Stimulated activated CD8-positive, alpha-beta memory T cell treated with anti-CD3 and anti-CD28 coated beads, Interleukin-12 subunit alpha, Interleukin-12 subunit beta, amount 100 ng/mL, for 24 hours (primary cell): ENCODE results near the gene METAP1D.
A peak's percentile ranks its signal among the peaks of the same experiment; 100 is the strongest.
"Not testable (repeated sequence)": the region's sequence is repeated elsewhere in the genome, so short reads cannot be mapped to it uniquely, and the experiment has no call there.

Experiments used
- DNase-seq: peaks from one replicate; pipeline ENCODE4 v3.0.0-alpha.2; 2020; ENCODE audit errors: extremely low read depth

Gene METAP1D

DNA sequence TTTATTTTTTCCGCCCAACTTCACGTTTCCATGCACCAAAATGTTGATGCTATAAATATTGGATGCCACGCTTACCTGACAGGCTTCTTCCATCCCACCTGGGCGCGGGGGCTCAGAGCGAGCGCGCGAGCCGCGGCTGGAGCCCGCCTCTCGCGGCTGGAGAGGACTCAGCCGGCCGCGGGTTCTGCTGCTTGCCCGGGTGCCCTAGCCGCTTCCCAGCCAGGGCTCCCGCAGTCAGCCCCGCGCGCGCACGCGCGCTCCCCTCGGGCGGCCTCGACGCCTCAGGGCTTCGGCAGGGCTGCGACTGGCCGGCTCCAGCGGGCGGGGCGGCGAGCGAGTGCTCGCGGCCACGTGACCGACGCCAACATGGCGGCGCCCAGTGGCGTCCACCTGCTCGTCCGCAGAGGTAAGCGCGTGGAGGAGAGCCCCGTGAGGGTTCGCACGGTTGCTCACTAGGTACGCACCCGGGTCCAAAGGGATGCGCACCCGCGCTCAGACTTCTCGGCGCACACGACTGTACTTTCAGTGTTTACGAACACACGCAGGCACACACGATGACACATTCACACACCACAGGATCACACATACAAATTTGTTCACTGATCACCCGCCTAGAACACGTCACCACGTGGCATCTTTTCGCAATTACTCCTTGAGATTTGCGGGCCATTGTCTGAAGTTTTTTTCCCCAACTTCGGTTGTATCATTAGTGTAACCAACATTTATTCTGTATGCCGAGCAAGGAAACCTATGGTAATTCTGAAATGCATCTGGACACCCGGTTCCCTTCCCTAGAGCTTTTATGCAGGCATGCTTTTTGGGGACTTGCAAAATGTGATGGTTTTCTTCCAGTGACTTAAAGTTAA, at the start of gene METAP1D:
METAP1D (plus strand) TSS at position 350 of the 866 bp plus-strand sequence; CDS start at position 367, 17 bp downstream.
- peak; percentile 78 for DNase-seq

DNA sequence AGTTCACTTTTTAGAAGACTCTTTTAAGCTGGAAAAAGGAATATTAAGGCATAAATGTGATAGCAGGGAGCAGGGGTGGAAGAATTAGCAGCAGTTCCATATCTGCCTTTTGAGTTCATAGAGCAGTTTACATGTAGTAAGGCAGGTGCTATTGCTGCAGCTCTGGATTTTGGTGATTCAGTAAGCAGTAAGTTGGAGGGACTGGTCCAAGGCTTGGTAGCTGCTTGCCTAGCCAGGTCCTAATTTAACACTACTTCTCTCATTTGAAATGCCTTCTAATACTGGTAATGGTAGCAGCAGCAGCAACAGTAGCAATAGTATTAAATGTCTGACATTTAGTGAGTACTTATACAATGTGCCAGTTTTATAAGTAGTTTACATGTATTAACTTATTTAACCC, 47.5 kb upstream of the METAP1D start:
- DNase-seq, result no peak

DNA sequence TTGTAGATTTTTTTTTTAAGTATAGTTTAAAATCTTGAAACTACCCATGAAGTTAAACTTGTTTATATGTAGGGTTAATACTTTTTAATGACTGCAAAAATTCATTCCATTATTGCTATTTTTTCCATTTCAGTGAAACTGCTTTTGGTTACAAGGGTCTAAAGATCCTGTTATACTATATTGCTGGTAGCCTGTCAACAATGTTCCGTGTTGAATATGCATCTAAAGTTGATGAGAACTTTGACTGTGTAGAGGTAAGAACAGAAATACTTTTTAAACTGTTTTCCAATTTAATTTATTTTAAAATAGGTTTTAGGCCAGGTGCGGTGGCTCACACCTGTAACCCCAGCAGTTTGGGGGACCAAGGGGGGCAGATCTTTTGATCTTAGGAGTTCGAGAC, 47.0 kb upstream of the METAP1D start:
- DNase-seq, result no peak

DNA sequence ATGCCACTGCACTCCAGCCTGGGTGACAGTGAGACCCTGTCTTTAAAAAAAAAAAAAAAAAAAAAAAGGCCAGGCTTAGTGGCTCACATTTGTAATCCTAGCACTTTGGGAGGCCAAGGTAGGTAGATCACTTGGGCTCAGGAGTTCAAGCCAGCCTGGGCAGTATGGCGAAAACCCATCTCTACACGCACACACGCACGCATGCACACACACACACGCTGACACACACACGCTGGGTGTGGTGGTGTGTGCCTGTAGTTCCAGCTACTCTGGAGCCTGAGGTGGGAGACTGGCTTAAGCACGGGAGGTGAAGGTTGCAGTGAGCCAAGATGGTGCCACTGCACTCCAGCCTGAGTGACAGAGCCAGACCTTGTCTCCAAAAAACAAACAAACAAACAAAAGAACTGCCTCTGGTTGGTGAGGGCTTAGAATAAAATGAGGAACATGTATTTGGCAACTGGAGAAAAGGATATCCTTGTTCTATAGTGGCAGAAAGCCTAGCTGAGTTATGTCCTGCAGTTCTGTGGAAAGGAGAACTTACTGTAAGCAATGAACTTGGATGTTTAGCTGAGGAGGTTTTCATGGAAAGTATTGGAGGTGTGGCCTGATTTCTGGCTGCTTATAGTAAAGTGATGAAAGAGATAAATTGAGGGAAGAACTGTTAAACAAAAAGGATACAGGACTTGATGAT, 43.5 kb upstream of the METAP1D start:
- no peak for DNase-seq

DNA sequence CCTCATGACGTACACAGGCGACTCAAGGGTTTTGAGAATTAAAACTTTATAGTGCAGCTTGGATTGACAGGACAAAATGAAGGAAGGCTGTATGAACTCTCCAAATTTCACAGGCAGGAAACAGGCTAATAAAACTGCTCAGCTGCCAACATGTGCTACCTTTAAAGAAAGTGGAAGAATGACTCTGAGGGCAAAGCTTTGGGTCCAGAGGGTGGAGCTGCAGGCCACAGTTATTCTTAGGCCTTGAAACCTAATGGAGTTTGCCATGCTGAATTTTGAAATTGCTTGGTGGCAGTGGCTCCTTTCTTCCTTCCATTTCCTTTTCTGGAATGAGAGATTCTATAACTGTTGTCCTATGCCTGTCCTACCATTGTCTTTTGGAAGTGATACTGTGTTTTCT, 42.7 kb upstream of the METAP1D start:
- no peak for DNase-seq

DNA sequence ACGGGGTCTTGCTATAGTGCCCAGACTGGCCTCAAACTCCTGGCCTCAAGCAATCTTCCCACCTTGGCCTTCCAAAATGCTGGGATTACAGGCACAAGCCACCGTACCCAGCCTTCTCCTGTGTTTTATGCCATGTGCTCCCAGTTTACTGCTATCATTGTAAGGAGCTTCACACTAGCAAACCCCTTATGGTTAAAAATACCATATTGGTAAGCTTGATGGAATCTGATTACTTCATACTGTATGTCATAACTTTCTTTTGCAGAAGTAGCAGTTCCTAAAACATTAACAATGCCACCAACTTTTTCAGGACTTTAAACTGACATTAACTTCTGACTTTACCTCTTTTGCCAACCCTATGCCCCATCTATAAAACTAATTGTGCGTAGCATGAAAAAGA, 41.3 kb upstream of the METAP1D start:
- no peak for DNase-seq

DNA sequence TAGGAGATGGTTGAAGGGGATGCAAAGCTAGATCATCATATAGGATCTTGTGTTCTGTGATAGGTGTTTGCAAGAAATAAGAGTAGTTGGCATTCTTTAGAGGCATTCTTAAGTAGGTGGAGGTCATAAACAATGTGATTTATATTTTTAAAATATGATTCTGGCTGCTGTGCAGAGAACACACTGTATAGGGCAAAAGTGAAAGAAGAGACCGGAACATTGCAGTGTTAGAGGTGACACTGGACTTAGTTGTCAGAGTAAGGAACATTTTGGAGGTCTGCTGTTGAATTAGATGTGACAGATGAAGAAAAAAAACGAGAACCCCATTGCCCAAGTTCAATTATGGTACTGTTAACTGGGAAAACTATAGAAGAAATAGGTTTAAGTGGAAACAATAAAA, 39.8 kb upstream of the METAP1D start:
- no peak for DNase-seq

DNA sequence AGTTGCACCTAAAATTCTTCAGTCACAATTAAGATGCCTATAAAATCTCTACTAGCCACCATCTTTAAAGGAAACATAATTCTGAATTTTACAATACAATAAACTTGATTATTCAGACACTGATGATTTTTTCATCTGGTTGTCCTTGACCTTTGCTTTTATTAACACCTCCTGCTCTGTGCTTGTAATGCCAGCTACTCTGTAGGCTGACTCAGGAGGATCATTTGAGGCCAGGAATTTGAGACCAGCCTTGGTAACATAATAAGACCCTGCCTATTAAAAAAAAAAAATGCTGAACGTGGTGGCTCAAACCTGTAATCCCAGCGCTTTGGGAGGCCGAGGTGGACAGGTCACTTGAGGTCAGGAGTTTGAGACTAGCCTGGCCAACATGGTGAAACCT, 39.2 kb upstream of the METAP1D start:
- DNase-seq, result no peak

DNA sequence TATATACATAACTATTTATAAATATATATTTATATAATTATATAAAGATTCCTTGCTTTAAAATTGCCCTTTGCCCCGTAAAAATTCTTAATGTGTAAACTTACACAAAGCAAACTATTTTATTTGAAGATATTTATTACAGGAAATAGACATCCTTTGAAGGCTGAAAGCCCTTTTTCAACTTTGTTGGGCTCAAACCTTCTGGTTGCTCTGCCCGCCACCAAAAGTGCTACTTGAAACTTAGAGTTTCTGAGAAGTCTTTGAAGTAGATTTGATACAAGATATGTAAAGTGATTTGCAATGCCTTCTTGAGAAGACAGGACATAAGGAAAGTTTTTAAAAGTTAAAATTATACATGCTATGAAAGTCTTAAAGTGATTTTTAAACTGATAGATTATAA, 36.6 kb upstream of the METAP1D start:
- no peak for DNase-seq

DNA sequence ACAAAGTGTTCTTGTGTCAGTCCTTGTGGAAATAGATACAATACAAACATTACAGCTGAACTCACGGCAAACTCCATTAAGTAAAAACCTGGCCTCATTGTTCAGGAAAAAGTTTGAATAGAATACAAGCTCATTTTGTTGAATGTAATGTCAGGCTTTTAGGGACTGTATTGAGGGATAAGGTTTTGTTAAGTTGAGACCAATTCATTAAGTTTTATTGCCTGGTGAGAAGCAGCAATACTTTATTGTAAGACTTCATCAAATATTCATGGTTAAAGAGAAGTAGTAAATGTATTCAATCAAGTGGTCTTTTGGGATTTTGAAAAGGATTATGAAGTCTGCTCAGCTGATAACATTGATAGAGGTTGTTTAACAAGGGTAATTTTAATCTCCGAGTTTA, 35.4 kb upstream of the METAP1D start:
- DNase-seq, result no peak

DNA sequence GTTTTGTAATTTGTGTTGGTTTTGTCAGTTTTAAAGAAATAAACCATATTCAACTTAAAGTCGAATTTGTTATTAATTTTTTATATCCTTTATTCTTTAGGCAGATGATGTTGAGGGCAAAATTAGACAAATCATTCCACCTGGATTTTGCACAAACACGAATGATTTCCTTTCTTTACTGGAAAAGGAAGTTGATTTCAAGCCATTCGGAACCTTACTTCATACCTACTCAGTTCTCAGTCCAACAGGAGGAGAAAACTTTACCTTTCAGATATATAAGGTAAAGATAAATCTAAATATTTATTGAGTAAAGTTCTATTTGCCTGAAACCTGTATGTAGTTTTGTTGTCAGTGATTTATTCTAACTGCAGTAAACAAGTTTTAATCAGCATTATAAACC, 34.5 kb upstream of the METAP1D start:
- DNase-seq, result no peak

DNA sequence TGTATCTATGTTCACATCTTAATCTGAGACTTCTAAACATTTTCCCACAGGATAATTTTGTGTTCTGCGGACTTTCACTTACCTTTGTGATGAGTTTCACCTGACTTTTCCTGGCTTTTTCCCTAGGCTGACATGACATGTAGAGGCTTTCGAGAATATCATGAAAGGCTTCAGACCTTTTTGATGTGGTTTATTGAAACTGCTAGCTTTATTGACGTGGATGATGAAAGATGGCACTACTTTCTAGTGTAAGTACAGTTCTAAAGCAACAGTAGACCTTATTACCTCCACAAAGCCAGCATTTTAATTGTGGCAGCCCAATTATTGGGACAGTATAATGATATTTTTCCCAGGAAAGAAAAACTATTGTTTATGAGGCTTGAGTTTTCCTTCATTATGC, 34.1 kb upstream of the METAP1D start:
- no peak for DNase-seq

DNA sequence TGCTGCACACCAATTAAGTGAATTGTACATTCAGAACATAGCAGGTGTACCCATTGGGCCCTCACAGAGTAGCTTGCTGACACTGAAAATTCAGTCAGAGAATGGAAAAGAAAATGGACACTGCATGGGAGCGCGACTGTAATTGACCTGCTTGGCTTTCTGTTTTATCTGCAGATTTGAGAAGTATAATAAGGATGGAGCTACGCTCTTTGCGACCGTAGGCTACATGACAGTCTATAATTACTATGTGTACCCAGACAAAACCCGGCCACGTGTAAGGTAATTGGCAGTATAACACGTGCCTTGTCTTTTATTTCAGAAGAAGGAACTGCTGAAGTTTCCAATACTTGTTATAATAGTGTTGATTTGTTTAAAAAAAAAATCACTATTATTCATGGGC, 33.5 kb upstream of the METAP1D start:
- no peak for DNase-seq

DNA sequence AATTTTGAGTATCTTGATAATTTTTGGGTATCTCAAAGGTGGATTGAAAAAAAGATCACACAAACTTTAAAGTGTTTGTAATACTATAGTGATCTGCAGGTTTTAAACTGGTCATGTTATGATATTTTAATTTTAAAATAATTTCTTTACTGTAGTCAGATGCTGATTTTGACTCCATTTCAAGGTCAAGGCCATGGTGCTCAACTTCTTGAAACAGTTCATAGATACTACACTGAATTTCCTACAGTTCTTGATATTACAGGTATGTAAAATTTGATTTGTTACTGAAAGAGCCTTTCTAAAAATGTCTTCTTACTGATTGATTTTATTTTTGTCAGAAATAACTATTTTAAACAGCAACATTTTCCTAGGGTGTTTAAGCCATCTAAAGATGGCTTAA, 33.1 kb upstream of the METAP1D start:
- DNase-seq, result no peak

DNA sequence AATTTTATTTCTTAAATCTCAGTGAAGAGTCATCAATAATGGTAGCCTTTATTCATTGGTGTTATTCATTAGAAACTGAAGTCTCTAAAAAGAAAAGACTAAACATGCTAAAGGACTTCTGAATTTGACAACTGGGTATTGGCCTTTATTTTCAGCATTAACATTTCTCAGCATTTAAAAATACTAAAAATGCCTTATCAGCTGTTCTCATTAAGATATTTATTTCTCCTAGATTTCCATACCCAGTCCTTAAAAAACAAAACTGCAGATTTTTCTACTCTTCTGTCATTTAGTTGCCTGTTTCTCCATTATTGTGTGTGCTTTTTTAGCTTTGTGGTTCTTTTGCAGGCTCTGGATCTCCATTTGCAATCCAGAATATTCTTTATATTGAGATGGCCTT, 31.2 kb upstream of the METAP1D start:
- no peak for DNase-seq

DNA sequence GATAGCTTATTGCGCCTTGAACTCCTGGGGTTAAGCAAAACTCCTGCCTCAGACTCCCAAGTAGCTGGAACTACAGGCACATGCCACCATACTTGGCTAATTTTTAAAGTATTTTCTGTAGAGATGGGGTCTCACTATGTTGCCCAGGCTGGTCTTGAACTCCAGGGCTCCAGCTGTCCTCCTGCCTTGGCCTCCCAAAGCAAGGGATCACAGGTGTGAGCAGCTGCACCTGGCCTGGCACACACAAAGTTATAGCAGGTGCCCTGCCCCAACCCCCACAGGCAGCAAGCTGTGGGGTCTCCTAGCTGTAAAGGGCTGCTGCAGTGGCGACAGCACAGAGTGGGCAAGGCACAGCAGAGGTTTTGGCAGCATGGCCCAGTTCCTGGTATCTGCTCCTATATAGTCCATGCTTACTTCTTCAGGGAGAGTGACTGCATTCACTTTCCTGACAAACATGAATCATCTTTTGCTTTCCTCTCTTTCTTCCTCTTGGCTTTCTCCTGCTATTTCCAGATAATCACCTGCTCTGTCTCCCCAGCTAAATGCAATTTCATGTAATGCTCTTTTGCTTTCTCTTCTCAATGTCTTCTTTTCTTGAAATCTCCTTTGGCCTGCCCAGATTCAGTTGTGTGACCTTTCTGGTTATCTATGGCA, 27.3 kb upstream of the METAP1D start:
- DNase-seq, result no peak

DNA sequence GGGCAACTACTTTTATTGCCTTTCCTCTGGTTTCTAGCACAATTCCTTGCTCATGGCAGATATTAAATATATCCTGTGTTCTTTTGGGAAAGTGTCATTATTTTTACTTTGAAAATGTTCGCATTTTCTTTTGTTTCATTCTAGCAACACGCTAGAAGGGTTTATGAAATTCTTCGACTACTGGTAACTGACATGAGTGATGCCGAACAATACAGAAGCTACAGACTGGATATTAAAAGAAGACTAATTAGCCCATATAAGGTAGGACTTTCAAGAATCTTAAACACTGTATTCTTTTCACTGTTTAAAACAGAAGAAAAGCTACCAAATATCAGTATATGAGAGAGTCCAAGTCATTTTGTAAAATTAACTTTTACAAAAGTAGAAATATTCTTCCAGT, 20.6 kb upstream of the METAP1D start:
- no peak for DNase-seq

DNA sequence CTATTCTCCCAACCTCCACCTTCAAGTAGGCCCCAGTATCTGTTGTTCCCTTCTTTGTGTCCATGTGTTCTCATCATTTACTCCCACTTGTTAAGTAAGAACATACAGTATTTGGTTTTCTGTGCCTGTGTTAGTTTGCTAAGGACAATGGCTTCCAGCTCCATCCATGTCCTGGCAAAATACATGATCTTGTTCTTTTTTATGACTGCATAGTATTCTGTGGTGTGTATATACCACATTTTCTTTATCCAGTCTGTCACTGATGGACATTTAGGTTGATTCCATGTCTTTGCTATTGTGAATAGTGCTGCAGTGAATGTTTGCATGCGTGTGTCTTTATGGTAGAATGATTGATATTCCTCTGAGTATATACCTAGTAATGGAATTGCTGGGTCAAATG, 15.8 kb upstream of the METAP1D start:
- not testable (repeated sequence) for DNase-seq

DNA sequence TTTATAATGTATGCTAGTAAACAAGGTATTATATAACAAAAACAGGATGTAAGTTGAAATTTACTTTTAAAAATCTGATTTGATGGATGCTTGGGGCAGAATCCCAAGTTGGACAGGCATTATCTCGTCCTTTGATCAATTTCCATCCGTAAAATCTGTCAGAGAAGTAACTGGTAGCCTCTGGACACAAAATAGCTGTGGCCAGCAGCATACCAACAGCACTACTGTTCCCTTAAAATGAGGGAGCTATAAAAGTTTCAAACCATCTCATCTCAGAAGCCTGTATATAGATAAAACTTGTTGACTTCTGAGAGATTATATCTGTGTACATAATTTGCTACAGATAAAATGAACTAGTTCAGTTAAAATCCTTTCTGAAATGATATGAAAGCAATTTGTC, 14.7 kb upstream of the METAP1D start:
- no peak for DNase-seq

DNA sequence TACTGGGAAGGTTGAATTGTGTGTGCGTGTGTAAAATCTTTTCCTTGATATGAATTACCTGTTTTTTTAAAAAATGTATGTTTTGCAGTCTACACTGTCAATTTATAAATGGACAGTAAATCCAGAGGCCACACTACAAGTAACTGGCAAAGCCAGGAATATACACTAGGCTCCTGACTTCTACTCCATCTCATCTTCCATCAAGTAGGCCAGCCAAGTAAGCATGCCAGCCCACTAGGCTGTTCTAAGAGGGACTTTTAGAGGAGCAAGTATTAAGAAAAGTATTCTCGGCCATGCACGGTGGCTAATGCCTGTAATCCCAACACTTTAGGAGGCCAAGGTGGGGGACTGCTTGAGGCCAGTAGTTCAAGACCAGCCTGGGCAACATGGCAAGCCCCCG, 13.0 kb upstream of the METAP1D start:
- no peak for DNase-seq

DNA sequence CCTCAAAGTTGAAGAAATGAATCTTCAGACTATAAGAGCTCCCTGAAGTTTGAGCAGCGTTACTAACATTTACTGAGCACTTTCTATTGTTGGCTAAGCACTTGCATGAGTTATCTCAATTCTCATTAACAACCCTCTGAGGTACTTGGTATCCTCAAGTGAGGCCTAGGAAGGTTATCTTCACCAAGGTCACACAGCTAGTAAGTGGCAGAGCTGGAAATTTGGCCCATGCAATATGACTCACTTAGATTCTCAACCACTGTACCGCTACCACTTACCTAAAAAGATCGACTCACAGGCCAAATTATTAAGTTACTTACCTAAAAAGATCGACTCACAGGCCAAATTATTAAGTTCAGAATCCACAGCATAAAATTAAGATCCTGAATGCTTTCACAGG, 8.7 kb upstream of the METAP1D start:
- DNase-seq, result no peak

DNA sequence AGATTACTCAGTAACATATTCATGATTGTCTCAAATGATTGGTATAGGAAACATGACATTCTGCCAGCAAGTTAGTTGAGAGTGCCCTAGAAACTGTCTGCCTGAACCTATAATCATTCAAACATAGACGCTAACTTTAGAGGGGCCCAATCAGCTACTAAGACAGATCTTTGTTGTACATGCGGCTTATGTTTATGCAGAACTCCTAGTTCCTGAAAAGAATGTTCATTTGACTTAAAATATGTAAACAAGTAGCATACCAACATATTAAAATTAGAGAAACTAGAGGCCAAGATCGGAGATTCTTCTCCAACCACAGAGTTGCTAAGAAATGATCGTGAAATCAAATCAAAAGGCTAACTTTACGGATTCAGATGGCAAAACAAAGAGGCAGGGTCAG, 4.2 kb upstream of the METAP1D start:
- no peak for DNase-seq

DNA sequence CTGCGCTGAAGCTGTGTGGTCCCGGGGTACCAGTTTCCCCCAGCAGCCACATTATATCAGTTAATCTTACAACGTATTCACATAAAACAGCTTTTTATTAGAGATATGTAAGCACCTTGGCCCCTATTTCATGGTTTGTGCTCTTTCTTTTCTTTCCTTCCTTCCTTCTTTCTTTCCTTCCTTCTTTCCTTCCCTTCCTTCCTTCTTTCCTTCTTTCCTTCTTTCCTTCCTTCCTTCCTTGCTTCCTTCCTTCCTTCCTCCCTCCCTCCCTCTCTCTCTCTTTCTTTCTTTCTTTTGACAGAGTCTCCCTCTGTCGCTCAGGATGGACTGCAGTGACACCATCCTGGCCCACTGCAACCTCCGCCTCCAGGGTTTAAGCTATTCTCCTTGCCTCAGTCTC, 3.7 kb upstream of the METAP1D start:
- DNase-seq, result no peak
